GM21528 (cell line): ENCODE results near the gene PNKD.
A peak's percentile ranks its signal among the peaks of the same experiment; 100 is the strongest.
"Not testable (repeated sequence)": the region's sequence is repeated elsewhere in the genome, so short reads cannot be mapped to it uniquely, and the experiment has no call there.

Experiments used
- ATAC-seq: cut with Tn5 transposase; IDR thresholded peaks from one replicate; pipeline ENCODE4 v1.9.1; 2021; ENCODE audit warnings: mild to moderate bottlenecking, moderate library complexity; ENCODE audit not compliant: unreplicated experiment, low FRiP score

The PNKD gene

DNA sequence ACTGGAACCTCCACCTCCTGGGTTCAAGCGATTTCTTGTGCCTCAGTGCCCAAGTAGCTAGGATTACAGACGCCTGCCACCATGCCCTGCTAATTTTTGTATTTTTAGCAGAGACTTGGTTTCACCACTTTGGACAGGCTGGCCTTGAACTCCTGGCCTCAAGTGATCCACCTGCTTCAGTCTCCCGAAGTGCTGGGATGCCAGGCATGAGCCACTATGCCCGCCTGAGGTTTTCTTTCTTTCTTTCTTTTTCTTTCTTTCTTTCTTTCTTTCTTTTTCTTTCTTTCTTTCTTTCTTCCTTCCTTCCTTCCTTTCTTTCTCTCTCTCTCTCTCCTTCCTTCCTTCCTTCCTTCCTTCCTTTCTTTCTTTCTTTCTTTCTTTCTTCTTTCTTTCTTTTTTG lies 44.4 kb downstream of the PNKD start:
- ATAC-seq: not testable (repeated sequence)

DNA sequence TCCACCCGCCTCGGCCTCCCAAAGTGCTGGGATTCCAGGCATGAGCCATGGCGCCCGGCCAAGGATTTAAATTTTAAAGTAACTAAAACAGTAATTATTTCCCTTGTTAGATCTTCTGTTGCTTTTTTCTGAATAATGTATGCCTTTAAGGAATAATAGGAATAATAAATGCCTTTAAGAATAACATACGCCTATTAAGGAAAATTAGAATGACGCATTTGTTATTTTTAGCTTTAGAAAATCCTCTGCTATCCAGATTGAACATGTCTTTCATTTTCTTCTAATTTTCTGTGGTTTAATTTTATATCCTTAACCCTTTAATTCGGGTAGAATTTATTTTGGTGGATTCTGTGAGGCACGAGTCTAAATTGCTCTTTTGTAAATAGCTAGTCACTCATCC lies 45.1 kb downstream of the PNKD start:
- no peak for ATAC-seq

DNA sequence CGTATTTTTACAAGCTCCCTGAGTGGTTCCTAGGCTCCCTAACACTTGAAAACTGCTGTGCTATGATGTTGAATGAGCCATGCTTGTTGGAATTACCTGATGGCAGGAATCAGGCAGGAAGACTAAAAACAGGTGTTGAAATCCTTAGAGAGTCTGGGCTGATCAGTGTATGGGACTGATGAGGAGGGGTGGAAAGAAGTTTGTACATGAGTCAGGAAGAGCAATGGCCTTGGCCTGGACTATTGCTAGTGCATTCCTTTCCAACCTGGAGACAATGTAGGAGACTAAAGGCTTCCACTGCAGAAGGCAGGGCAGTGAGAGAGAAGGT lies 46.9 kb downstream of the PNKD start:
- no peak for ATAC-seq

DNA sequence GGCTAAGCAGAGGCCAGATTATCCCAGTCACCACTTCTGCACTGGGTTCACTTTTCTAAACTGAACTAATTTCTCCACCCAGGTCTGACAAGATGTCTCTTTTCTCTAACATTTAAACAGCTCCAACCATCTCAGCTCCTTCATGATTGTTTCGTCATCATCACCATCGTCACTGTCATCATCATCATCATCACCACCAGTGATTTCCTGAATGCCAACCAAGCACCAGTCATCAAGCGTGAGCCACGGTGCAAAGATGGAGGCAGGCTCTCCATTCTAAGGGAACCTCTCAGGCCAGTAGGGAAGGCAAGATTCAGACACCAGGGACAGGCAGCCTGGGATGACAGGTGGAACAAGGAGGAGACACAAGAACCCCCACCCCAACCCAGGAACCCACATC lies 47.5 kb downstream of the PNKD start:
- ATAC-seq: no peak

DNA sequence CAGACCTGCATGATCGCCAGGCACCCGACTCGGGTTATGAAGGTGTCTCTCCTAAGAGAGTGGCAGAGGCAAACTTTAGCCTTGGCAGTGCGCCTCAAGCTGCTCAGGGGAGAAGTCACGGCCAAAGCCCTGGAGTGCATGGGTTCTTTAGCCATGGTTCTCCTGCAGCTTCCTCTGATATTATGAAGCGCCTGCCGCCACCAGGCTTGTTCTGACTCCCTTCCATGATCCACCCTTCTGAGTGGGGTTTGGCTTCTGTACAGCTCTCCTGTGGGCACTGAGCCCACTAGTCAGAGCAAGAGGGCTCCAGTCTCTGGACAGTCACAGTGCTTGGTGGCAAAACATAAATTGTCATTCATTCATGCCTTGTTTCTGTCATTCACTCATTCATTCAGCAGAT lies 47.9 kb downstream of the PNKD start:
- ATAC-seq: no peak

DNA sequence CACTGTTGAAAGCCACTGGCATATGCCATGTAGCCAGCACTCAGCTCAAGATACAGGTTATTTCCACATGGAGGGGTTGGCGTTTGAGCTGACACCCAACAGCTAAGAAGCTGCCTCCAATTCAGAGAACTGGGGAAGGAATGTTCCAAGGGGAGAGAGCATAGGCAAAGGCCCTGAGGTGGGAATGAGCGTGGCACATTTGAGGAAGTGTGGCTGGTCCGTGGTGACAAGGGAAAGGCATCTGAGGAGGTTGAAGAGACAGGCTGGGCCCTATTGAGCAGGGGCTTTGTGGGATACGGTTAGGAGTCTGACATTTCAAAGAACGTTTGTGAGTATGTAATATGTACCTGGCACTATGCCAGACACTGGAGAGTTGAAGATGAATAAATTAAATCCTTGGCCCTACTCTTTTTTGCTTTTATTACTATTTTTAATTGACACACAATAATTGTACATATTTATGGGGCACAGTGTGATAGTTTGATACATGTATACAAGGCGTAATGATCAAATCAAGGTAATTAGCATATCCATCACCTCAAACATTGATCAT lies 49.6 kb downstream of the PNKD start:
- ATAC-seq: no peak

DNA sequence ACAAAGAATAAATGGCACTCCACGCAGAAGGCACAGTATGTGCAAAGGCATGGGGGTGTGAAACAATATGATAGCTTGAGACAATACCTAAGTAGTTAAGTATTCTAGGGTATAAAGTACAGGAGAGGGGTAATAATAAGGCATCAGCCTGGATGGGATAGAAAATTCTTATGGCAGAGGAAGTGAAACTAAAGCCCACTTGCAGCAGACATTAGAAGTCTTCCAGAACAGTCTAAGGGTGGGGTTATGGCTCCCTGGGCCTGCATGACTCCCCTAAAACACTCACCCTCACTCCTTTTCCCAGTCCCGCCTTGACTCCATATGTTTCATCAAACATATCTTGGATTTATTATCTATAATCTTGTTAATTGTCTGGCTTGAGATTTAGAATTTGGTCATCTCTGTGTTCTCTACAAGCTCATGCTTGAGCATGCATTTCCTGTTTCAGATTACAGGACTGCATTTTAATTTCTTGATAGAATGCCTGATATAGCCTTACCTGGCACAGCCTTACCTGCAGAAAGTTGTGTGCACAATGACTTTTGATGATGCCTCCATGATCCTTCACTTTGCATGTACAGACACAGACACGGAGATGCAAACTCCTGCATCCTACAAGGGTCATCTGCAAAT lies 50.5 kb downstream of the PNKD start:
- no peak for ATAC-seq

DNA sequence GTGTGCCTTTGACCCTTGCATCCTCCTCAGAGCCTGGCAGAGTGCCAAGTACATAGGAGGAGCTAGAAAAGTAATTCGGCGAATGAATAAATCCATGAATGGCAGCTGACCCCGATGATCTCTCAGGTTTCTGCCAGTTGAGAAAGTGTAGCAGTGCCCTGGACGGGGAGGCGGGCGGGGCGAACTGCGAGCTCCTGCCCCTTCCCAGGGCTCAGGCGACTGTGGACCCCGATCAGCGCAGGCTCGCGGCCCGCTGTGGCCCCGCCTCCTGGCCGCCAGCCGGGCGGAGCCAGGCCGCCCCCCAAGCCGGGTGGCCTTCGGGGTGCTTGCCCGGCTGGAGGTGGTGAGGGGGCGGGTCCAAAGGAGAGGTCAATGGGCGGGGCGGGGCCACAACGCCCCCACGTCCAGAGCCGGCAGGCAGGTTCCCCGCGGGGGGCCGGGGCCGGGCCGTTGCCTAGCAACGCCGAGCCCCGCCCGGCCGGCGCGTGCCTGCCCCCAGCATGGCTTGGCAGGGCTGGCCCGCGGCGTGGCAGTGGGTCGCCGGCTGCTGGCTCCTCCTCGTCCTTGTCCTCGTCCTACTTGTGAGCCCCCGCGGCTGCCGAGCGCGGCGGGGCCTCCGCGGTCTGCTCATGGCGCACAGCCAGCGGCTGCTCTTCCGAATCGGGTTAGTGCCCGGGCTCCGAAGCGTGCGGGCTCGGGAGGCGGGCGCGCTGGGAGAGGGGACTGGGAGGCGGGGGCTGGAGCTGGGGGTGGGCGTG lies 52.6 kb downstream of the PNKD start:
- peak; percentile 68 for ATAC-seq

DNA sequence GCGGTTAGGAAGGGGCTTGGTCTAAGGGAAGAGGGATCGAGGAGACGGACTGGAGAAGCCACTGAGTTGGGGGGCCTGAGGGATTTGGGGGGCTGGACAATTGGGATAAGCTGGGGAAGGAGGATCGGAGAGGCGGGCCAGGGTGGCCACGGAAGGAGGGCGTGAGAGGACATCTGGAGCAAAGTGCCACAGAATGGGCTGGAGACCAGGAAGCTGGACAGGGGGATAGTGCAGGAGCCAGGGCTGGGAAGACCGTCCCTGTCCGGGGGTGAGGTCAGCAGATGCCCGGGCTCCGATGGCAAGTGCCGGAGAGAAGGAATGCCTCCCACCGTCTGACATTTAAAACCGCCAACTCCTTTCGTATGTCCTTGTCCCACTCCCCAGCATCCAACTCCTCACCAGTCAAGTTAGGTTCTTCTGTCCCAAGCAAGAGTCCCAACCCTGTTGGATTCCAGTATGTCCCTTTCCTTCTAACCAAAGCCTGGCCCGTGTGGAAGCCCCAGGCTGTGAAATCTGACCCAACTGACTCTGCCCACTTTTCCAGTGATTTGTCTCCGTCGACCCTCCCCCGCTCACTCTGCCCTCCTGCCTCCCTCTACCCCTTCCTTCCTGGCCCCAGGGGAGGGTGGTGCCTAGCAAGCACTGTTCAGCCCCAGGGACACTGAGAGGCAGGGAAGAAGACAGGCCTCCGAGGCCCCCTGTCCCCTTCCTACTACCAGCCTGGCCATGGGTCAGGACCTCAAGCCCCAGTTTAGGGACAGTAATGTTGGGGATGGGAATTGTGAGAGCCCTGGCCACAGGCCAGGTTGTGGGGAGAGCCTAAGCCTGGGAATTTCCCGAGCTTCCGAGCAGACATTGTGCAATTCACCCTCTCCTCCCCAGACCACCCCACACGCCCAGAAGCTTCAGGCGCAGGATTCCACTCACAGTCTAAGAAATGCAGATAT lies 53.5 kb downstream of the PNKD start:
- ATAC-seq: no peak

DNA sequence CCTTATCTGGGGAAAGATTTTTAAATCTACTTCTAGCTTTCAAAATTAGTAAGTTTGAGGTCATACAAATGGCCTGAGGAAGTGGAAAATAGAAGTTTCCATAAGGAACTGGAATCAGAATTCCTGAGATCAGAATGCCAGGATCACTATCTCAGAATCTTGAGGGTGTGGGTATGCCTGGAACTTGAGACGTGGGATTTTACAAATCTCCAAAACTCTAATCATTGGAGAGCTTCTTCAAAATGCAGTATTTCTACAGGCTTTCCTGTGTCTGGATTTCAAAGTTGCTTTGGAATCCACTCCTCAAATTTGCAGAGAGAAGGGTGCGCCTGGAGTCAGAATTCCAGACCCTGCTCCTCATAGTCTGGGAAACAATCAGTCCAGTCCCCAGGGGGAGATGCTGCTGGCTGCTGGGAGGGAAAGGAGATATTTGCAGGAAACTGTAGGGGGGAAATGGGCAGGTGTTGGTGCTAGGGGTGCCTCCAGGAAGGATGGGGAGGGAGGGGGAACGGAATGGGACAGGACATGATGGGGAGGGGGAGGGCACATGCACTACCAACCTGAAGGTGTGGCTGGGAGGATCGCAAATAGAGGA lies 55.3 kb downstream of the PNKD start:
- ATAC-seq: no peak

DNA sequence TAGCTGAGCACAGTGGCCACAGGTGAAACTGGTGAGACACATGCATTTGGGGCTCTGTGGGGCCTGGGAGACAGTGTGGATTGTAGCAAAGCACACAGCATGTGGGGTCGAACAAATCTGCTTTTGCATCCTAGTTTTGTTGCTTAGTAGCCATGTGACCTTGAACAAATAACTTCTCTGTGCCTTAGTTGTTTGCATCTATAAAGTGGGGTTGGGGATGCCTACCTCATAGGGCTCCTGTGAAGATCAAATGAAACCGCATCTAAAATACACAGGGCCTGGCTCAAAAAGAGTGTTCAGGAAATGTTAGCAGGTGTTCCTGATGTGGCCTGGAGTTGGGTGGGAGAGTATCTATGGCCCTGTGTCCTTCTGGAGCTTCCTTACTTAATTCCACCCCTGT lies 56.0 kb downstream of the PNKD start:
- no peak for ATAC-seq

DNA sequence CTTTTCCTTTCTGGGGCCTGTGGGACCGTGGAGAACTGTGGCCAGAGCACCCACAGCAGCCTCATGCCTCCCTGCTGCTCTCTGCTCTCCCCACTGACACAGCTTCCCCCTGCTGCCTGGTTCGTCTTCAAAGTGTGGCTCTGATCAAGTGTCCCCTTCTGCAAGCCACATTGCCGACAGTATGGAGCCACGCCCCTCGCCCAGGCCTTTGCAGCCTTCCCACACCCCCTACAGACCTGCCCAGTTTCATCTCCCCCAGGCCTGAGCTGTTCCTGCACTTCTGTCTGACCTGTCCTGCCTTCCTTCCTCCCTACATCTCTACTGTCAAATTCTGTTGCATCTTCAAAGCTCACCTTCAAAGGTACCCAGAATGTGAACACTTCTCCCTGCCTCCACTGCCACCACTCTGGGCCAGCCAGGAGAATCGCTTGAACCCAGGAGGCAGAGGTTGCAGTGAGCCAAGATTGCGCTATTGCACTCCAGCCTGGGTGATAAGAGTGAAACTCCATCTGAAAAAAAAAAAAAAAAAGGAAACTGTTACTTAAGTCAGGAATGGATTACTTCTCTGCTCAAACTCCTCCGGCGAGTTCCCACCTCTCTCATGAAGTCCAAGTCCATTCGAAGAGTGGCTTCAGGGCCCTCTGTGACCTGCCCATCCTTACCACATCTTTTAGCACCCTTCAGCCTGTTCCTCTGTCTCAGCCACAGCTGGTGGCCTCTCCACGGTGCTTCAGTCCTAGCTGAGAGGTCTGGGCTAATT lies 57.3 kb downstream of the PNKD start:
- no peak for ATAC-seq

DNA sequence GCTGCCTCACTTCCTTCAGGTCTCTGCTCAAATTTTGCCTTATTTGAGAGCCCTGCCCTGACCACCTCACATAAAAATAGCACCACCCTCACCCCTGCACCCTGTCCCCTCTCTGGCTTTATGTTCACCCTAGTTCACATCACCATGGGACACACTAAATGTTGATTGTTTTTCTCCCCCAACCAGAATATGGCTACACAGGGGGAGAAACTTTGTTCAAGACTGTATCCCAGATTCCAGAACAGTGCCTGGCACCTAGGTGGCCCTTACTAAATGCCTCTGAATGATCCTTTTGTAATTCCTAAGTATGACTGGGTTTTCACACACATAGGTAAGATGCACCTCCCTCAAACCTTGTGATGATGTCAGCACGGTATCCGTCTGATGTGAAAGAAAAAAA lies 58.0 kb downstream of the PNKD start:
- ATAC-seq: no peak

DNA sequence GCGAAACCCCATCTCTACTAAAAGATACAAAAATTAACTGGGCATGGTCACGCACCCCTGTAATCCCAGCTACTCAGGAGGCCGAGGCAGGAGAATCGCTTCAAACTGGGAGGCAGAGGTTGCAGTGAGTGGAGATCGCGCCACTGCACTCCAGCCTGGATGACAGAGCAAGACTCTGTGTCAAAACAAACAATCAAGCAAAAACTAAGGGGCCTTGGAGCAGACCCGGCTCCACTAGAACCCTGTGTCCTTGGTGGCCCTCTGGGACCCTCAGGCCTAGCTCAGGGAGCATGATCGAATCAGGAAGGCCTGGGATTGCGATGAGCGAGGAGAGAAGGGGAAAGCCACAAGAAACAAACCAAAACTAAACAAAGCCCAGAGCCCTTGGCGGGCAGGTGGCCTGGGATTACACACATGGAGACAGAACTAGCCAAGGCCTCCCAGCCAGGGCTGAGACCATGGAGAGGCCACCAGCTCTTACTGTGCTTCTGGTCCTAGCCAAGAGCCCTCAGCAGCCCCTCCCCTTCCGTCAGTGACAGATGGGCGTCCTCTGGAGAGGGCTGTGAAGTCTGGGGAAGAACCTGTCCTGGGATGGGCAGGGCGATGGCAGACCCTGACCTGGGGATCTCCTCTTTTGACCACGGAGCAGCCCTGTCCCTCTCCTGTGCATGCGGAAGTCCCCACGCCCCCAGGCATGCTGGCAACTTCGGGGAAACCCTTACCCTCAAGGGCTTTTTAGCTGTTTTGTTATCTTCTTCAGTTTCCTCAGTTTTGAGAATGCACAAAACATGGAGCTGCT lies 58.9 kb downstream of the PNKD start:
- peak; percentile 43 for ATAC-seq

DNA sequence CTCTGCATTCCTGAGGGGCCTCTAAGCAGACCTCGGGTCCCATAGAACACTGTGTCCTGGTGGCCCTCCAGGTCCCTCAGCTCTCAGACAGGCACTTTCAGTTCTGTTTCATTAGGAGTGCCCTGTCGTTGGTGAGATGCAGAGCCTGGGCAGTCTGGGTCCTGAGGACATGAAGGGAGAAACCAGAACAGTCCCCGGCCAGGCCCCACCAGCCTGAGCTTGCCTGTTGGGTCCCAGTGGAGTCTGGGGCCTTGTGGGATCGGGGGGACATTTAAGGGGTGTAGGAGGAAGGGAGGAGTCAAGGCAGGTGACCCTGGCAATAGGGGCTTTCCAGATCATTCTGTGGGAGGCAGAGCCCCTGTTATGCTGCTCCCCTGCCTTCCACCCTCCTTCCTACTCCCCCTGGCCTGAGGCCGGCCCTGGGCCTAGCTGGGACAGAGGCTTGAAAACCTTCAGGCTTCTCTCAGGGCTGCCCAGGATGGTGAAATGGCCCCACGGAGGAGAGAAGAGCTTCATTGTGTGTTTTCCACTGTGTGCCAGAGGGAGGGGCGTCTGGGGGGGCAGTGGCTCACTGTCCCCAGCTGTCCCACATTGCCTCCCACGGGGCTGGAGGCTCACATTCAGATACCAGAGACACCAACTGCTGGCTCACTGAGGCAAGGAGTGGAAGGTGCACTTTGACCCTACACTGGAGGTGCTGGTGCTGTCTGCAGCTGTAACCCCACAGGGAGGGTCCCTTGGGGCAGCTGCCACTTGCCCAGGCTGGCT lies 59.7 kb downstream of the PNKD start:
- ATAC-seq: peak; percentile 39

DNA sequence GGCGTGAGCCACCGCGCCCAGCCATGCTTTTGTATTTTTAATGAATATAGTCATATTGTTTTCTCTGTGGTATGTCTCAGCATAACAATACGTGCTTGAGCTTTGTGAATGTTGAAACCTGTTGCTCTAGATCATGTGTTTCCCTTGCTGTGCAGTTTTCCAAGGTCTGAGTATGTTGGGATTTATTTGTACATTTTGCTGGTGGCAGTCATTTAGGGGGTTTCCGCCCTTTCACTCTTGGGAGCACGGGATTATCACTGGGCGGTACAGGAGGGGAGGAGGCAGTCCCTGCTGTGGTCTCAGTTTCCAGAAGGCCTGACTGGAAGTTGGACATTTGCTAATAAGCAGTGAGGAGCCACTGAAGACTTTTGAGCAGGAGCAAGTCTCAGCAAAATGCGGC lies 61.4 kb downstream of the PNKD start:
- ATAC-seq: no peak

DNA sequence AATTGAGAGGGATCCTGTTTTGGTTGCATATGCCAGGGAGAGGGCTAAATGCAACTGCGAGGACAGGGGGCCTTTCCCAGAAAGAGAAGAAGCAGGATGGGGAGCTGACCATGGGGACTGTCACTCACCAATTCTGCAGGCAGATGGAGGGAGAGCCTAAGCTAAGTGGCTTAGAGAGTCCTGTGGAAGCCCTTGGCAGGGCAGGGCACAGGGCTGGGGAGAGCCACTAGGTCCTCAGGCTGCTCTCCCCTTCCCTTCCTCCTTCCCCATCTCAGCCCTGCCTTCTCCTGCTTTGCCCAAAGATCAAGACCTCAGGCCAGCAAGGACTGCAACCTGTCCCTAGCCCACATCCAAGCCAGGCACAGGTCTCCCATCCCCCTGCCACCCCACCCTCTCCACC lies 62.0 kb downstream of the PNKD start:
- ATAC-seq: no peak

DNA sequence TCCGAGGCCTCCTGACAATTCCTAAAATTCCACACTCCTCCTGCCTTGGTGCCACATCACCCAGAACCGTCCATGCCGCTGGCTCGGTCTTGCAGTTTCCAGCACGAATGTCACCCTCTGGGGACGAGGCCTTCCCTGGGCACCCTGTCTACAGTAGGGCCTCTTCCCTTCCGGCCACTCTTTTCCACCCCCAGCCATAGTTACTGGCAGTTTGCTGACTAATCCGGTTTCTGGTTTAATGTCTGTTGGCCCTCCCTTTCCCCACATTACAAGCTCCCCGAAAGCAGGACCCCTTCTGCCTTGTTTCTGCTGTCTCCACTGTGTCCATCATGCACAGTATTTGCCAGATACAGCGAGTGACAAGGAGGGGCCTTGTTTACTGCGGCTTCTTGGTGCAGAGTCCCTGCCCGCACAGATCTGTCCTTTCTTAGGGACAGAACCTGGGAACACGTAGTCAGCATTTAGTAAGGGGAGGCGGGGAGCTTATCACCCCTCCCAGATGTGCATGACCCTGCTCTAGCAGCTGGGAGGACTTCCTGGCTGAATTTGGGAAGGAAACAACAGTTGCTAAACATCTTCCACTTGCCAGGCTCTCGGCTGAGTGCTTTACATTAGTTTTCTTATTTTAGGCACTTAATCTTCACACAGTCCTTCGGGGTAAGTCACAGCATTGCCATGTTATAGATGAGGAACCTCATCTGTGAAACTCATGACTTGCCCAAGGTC lies 62.8 kb downstream of the PNKD start:
- ATAC-seq: no peak
